H1 (cell line): ENCODE results near the gene RNF151. TPM values are rescaled to one million over a fixed set of nuclear protein-coding genes. Genes with fewer than 3 reads are reported as not detected.

ENCODE experiments used
- CTCF ChIA-PET: fragments of 300-600 bp; sonication (Branson Sonifier 250); formaldehyde crosslinking; loops from one replicate; lab custom pipeline; 2021; ENCODE audit not compliant: partially characterized antibody; lab: Charles Lee
- POLR2A ChIA-PET: fragments of 300-600 bp; sonication (Branson Sonifier 250); formaldehyde crosslinking; loops from one replicate; lab custom pipeline; 2021; ENCODE audit warnings: inconsistent platforms; ENCODE audit not compliant: partially characterized antibody; lab: Charles Lee
- DNase-seq, 2 experiments: peaks; one replicate each; pipeline versions ENCODE4 v3.0.0 to v3.0.0-alpha.2; 2010 to 2022; ENCODE audit warnings: low spot score in 2 of 2, low read depth in 1 of 2, mixed read lengths in 1 of 2
- FAIRE-seq: peaks from 2 replicates; lab custom pipeline; 2011; peaks lifted over from hg19 to GRCh38; lab: Jason Lieb, UNC
- H2AFZ ChIP-seq: 2 replicates; pipeline ENCODE4 v1.8.1; 2012; ENCODE audit warnings: low read length, inconsistent platforms
- H2AK5ac ChIP-seq: 2 replicates; pipeline ENCODE4 v1.6.1; 2013; ENCODE audit warnings: low read depth, low read length
- H2BK120ac ChIP-seq: replicated peaks from 2 replicates; pipeline ENCODE3; 2013; ENCODE audit warnings: low read depth, low read length, inconsistent platforms
- H2BK12ac ChIP-seq: 2 replicates; pipeline ENCODE4 v1.6.1; 2013; ENCODE audit warnings: low read depth, low read length
- H2BK15ac ChIP-seq: 2 replicates; pipeline ENCODE4 v1.6.1; 2013; ENCODE audit warnings: low read length
- H2BK20ac ChIP-seq: 2 replicates; pipeline ENCODE4 v1.6.1; 2013; ENCODE audit warnings: low read length
- H2BK5ac ChIP-seq: 2 replicates; pipeline ENCODE4 v1.6.1; 2013; ENCODE audit warnings: low read depth, low read length
- H3K14ac ChIP-seq: 2 replicates; pipeline ENCODE4 v1.6.1; 2013; ENCODE audit warnings: inconsistent platforms; ENCODE audit not compliant: insufficient read length
- H3K18ac ChIP-seq: 2 replicates; pipeline ENCODE4 v1.6.1; 2013; ENCODE audit warnings: low read length; ENCODE audit errors: extremely low read depth
- H3K23ac ChIP-seq: 2 replicates; pipeline ENCODE4 v1.6.1; 2013; ENCODE audit warnings: inconsistent platforms; ENCODE audit not compliant: insufficient read length
- H3K23me2 ChIP-seq: 2 replicates; pipeline ENCODE4 v1.6.1; 2013; ENCODE audit warnings: low read depth, low read length
- H3K27ac ChIP-seq: 2 replicates; pipeline ENCODE4 v1.6.1; 2011; ENCODE audit warnings: low read depth, low read length, inconsistent platforms
- H3K27me3 ChIP-seq, 4 experiments: replicated peaks in 1 of 4; 1 replicate in 1 of 4; 2 replicates in 3 of 4; pipeline versions ENCODE4 v1.6.1 to v1.8.1; 2011 to 2013; ENCODE audit warnings: low read length in 3 of 4, mild to moderate bottlenecking in 3 of 4, inconsistent platforms in 2 of 4, mixed read lengths in 2 of 4, moderate library complexity in 1 of 4; ENCODE audit not compliant: control insufficient read depth in 3 of 4, insufficient read depth in 3 of 4; ENCODE audit errors: extremely low read depth in 1 of 4
- H3K36me3 ChIP-seq, 4 experiments: 2 replicates each; pipeline versions ENCODE4 v1.6.1 to v1.8.1; 2011 to 2013; ENCODE audit warnings: mild to moderate bottlenecking in 4 of 4, low read length in 3 of 4, moderate library complexity in 2 of 4, control low read depth in 1 of 4, inconsistent platforms in 1 of 4; ENCODE audit not compliant: insufficient read depth in 4 of 4, control insufficient read depth in 2 of 4
- H3K4ac ChIP-seq: replicated peaks from 2 replicates; pipeline ENCODE3; 2013; ENCODE audit warnings: low read length, low read depth, mixed read lengths, inconsistent platforms; ENCODE audit not compliant: insufficient read length
- H3K4me1 ChIP-seq, 4 experiments: replicated peaks in 1 of 4; 1 replicate in 1 of 4; 2 replicates in 3 of 4; pipeline versions ENCODE4 v1.6.1 to v1.8.1; 2011 to 2013; ENCODE audit warnings: low read length in 3 of 4, inconsistent platforms in 2 of 4, mixed read lengths in 1 of 4; ENCODE audit not compliant: insufficient read depth in 4 of 4, control insufficient read depth in 3 of 4
- H3K4me2 ChIP-seq, 2 experiments: 2 replicates each; pipeline versions ENCODE4 v1.6.1 to v1.8.1; 2011 to 2013; ENCODE audit warnings: low read depth in 2 of 2, low read length in 2 of 2, control low read depth in 1 of 2, inconsistent platforms in 1 of 2, mild to moderate bottlenecking in 1 of 2; ENCODE audit not compliant: insufficient read depth in 1 of 2
- H3K4me3 ChIP-seq, 4 experiments: fragments of 200-600, 300-600 bp in 1 of 4; sonication (generic), shearing (Covaris generic), sonication (Bioruptor Twin) in 1 of 4; 2 replicates each; pipeline versions ENCODE4 v1.5.1 to v1.8.1; 2011 to 2016; ENCODE audit warnings: low read length in 4 of 4, low read depth in 3 of 4, control low read depth in 2 of 4, inconsistent platforms in 2 of 4, mild to moderate bottlenecking in 2 of 4, mixed read lengths in 1 of 4, moderate library complexity in 1 of 4; ENCODE audit not compliant: insufficient read depth in 2 of 4; ENCODE audit errors: extremely low read depth in 1 of 4
- H3K56ac ChIP-seq: replicated peaks from 2 replicates; pipeline ENCODE3; 2013; ENCODE audit warnings: low read depth, mild to moderate bottlenecking, mixed read lengths, low read length, inconsistent platforms; ENCODE audit not compliant: insufficient read length
- H3K79me1 ChIP-seq: 2 replicates; pipeline ENCODE4 v1.6.1; 2013; ENCODE audit warnings: low read depth, low read length, control low read depth
- H3K79me2 ChIP-seq, 2 experiments: 2 replicates each; pipeline versions ENCODE4 v1.6.1 to v1.8.1; 2012 to 2013; ENCODE audit warnings: low read length in 2 of 2, mild to moderate bottlenecking in 2 of 2, inconsistent platforms in 1 of 2; ENCODE audit not compliant: insufficient read depth in 2 of 2, control insufficient read depth in 1 of 2
- H3K9ac ChIP-seq, 4 experiments: replicated peaks in 1 of 4; 1 replicate in 1 of 4; 2 replicates in 3 of 4; pipeline versions ENCODE4 v1.6.1 to v1.8.1; 2011 to 2013; ENCODE audit warnings: low read depth in 3 of 4, low read length in 3 of 4, control low read depth in 2 of 4, mild to moderate bottlenecking in 2 of 4, moderate library complexity in 2 of 4, inconsistent platforms in 1 of 4; ENCODE audit errors: extremely low read depth in 1 of 4
- H3K9me3 ChIP-seq, 2 experiments: 2 replicates each; pipeline versions ENCODE4 v1.6.1 to v1.8.1; 2012 to 2013; ENCODE audit warnings: mild to moderate bottlenecking in 2 of 2, moderate library complexity in 2 of 2, control low read depth in 1 of 2, inconsistent platforms in 1 of 2, low read depth in 1 of 2, low read length in 1 of 2, mixed read lengths in 1 of 2; ENCODE audit not compliant: insufficient read depth in 2 of 2
- H4K20me1 ChIP-seq, 2 experiments: replicated peaks in 1 of 2; 2 replicates each; pipeline versions ENCODE3 to v1.8.1; 2011 to 2013; ENCODE audit warnings: inconsistent platforms in 2 of 2, low read length in 2 of 2, mild to moderate bottlenecking in 1 of 2; ENCODE audit not compliant: insufficient read depth in 2 of 2, control insufficient read depth in 1 of 2
- H4K5ac ChIP-seq: 2 replicates; pipeline ENCODE4 v1.6.1; 2013; ENCODE audit warnings: low read length, low read depth, mixed read lengths, inconsistent platforms; ENCODE audit not compliant: insufficient read length
- H4K8ac ChIP-seq: 2 replicates; pipeline ENCODE4 v1.8.0; 2013; ENCODE audit warnings: mild to moderate bottlenecking, moderate library complexity, low read length, inconsistent platforms; ENCODE audit not compliant: insufficient read depth; ENCODE audit errors: extremely low read depth
- H4K91ac ChIP-seq: replicated peaks from 2 replicates; pipeline ENCODE3; 2013; ENCODE audit warnings: low read length, mixed read lengths, inconsistent platforms; ENCODE audit not compliant: insufficient read length
- CBX5 ChIP-seq: fragments of 300-800, 300-1000 bp; sonication (generic); IDR thresholded peaks from 2 replicates; pipeline ENCODE4 v1.7.1; 2016; ENCODE audit warnings: antibody characterized with exemption, low read length, low read depth
- JUN ChIP-seq: IDR thresholded peaks from 2 replicates; pipeline ENCODE4 v1.6.1; 2011; ENCODE audit warnings: low read depth, mild to moderate bottlenecking, improper control_type of control experiment, low read length
- KDM4A ChIP-seq: IDR thresholded peaks from one replicate; pipeline ENCODE4 v1.7.1; 2012; ENCODE audit warnings: low read depth, mild to moderate bottlenecking, moderate library complexity, low read length, inconsistent platforms; ENCODE audit not compliant: severe bottlenecking
- NANOG ChIP-seq: IDR thresholded peaks from 2 replicates; pipeline ENCODE4 v1.6.1; 2011; ENCODE audit warnings: low read length, low read depth, mild to moderate bottlenecking, inconsistent platforms; ENCODE audit not compliant: insufficient read depth, poor library complexity, severe bottlenecking
- RXRA ChIP-seq: IDR thresholded peaks from 2 replicates; pipeline ENCODE4 v1.6.1; 2011; ENCODE audit warnings: low read depth, mild to moderate bottlenecking, low read length, moderate library complexity; ENCODE audit not compliant: insufficient read depth
- TAF7 ChIP-seq: optimal IDR thresholded peaks from 2 replicates; pipeline ENCODE3; 2011; ENCODE audit warnings: low read depth, mild to moderate bottlenecking, inconsistent platforms, low read length, moderate library complexity, borderline replicate concordance
- WGBS, 2 experiments: shearing (Covaris generic) in 1 of 2; methylation state at CpG; one replicate each; pipeline versions ENCODE4 v1.1.6 to v1.1.7; 2013 to 2015; ENCODE audit warnings: low lambda C conversion rate in 2 of 2, mixed read lengths in 2 of 2, inconsistent platforms in 1 of 2, low coverage in 1 of 2, missing lambda C conversion rate in 1 of 2; ENCODE audit not compliant: insufficient replicate concordance in 2 of 2, insufficient coverage in 1 of 2, insufficient read length in 1 of 2; ENCODE audit errors: extremely low coverage in 1 of 2, missing lambda C conversion rate in 1 of 2; 5-methylcytosine and 5-hydroxymethylcytosine counted together
- polyA plus RNA-seq, 7 experiments: library from polyadenylated mRNA; depleted of rRNA in 3 of 7; stranded (reverse) in 5 of 7; unstranded in 2 of 7; fragments of >200 nt in 5 of 7; fragments of 200-250 nt in 2 of 7; gene quantifications; 1 replicate in 5 of 7; 2 replicates in 1 of 7; 4 replicates in 1 of 7; pipeline versions ENCODE4 v1.2.1 to v1.2.3, GENCODE V29; 2011 to 2013; ENCODE audit warnings: missing spikeins in 2 of 7, mixed read lengths in 2 of 7
- total RNA-seq: library from RNA; stranded (reverse); fragmentation: NEBNext Ultra II Directional; extraction: Animal tissue kit (Norgen Biotek cat#: 25700); gene quantifications from 2 replicates; pipeline ENCODE4 v1.2.1, GENCODE V29; 2021
- TF ChIP-seq, protein P1 (sequence below): IDR thresholded peaks from 2 replicates; pipeline ENCODE4 v1.6.1; 2012; ENCODE audit warnings: low read length, inconsistent platforms

Gene RNF151
- total and polyA plus RNA-seq, 2 of the 8 experiments (the other 6 are each of a cell fraction or from before 2014, with no cell fraction given), result not detected

DNA sequence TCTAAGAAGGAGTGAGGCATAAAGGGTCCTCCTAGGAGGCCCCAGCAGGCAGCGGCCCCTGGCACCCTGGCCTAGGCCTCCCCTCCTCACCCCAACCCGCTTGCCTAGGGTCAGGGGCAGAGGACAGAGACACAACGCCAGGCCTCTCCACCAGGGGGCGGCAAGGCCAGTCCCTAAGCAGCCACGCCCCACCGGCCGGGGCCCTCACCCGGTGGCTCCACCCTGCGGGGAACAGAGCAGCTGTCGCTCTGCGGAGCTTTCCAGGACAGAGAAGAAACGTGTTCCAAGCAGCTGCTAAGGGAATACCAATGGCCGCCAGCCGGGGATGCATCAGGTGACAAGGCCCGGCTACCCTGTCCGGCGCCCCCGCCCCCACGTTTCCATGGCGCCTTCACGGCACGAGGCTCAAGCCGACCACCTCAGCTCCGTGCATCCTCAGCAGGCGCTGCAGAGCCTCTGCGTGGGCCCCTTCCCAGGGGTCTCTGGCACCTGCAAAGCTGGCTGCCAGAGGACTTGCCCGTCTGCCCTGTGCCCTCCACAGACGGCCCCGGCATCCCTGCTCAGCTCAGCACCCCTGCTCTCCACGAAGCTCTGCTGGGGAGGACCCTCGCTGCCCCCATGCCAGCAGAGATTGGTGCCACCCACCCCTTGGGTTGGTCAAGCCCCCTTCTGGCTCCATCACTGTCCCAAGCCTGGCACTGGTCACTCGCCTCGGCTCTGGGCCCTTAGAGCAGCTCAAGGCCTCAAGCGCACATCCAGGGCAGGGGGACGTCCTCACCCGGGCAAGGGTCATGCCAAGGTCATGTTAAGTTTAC, 37.4 kb downstream of the RNF151 start:
- DNase-seq (peak; percentile 90 to 99), FAIRE-seq (peak; percentile 88)
- Histone ChIP-seq H3K4me3 (peak overlapping the region in 2 of 4 experiments; percentile 14 to 33; a peak in 3 of 8 replicates), H3K14ac (no peak overlapping the region), H3K79me2 (peaks cover 21 to 48% of the 10 kb centered on the region in 2 experiments; a peak in 3 of 4 replicates), H3K18ac (no peak overlapping the region), H2BK12ac (no peak overlapping the region), H4K20me1 (peaks cover 29 to 69% of the 10 kb centered on the region in 2 experiments), H3K27ac (peak overlapping the region; percentile 53; the same call in 1 of the 2 replicates), H3K9me3 (no peaks in the 10 kb centered on the region), H2BK20ac (no peak overlapping the region), H3K79me1 (peaks cover 9% of the 10 kb centered on the region; the same call in 1 of the 2 replicates), H3K4me1 (peaks cover 0 to 33% (median 18%) of the 10 kb centered on the region in 4 experiments; a peak in 5 of 7 replicates), H2BK120ac (no peak overlapping the region), H3K23ac (no peak overlapping the region), H4K8ac (peak overlapping the region; percentile 23), H3K27me3 (no peaks in the 10 kb centered on the region), H4K5ac (no peak overlapping the region), H3K9ac (peak overlapping the region in 2 of 4 experiments; percentile 2 to 13; a peak in 1 of 7 replicates), H3K56ac (no peak overlapping the region), H2AK5ac (0 out of 2 replicates have a peak overlapping the region, but pooled peaks have one; percentile 29), H3K4ac (peak overlapping the region; percentile 80), H3K36me3 (peaks cover 21 to 38% (median 32%) of the 10 kb centered on the region in 4 experiments), H4K91ac (peak overlapping the region; percentile 66), H2AFZ (no peak overlapping the region), H2BK15ac (no peak overlapping the region; the same call in 1 of the 2 replicates), H2BK5ac (peak overlapping the region; percentile 53; the same call in 1 of the 2 replicates), H3K4me2 (peak overlapping the region in 1 of 2 experiments; percentile 63; a peak in 2 of 4 replicates), H3K23me2 (peaks cover 5% of the 10 kb centered on the region; the same call in 1 of the 2 replicates)
- 31% methylated on average over 35 of the region's 36 CpGs; no CpG with 5 or more reads in 1 of the 2 experiments for WGBS, 2 experiments
- CTCF ChIA-PET, result interaction anchor here (0.6 to 4.3 kb wide), 40 partner anchors 9 to 942 kb away, joined by 3 to 55 read pairs (median 4); partner anchors contain the start of genes GFER, NOXO1, NPW and NTHL1
- POLR2A ChIA-PET, result interaction anchor here (0.6 to 4.7 kb wide), 20 partner anchors 8 to 151 kb away, joined by 3 to 37 read pairs (median 4); partner anchors contain the start of genes GFER, NPW, RNF151 and RPS2
- TF ChIP-seq TAF7 (peak; percentile 76), CBX5 (no peak), KDM4A (no peak), RXRA (no peak), NANOG (peak; percentile 1), JUN (no peak)
- TF ChIP-seq, protein P1, sequence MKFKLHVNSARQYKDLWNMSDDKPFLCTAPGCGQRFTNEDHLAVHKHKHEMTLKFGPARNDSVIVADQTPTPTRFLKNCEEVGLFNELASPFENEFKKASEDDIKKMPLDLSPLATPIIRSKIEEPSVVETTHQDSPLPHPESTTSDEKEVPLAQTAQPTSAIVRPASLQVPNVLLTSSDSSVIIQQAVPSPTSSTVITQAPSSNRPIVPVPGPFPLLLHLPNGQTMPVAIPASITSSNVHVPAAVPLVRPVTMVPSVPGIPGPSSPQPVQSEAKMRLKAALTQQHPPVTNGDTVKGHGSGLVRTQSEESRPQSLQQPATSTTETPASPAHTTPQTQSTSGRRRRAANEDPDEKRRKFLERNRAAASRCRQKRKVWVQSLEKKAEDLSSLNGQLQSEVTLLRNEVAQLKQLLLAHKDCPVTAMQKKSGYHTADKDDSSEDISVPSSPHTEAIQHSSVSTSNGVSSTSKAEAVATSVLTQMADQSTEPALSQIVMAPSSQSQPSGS, result no peak
